H4 (cell line): ENCODE data around the gene TMEM132D. TPM values are rescaled to one million over a fixed set of nuclear protein-coding genes. Genes with fewer than 3 reads are reported as not detected.
"Not testable (repeated sequence)": the region's sequence is repeated elsewhere in the genome, so short reads cannot be mapped to it uniquely, and the experiment has no call there.

ENCODE experiments used
- DNase-seq: peaks from one replicate; pipeline ENCODE4 v3.0.0-alpha.2; 2015; ENCODE audit warnings: low spot score
- total RNA-seq: library from RNA; depleted of rRNA; stranded (reverse); fragments of >200 nt; shearing (Covaris generic); gene quantifications from 2 replicates; pipeline ENCODE4 v1.2.3, GENCODE V29; 2014

The TMEM132D gene
- total RNA-seq, 1 experiment from 2014 or later = not detected

DNA sequence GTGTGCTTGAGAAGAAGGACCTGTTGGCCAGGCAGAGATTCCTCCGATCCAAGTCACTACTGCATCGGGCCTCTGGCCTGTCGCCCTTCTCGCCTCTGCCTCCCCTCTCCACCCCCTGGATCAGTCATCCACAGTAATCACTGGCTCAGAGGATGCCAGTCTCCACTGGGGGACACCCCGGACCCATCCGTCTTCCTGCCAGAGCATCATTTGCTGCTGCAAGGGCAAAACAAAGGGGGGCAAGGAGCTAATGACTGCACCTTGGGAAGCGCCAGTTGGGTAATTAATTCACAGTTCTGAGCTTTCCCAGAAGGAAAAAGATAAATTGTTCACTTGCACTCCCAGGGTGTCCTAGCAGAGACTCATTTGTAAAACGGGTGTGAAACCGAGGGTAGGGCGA lies 835.1 kb downstream of the TMEM132D start:
- no peak for DNase-seq

DNA sequence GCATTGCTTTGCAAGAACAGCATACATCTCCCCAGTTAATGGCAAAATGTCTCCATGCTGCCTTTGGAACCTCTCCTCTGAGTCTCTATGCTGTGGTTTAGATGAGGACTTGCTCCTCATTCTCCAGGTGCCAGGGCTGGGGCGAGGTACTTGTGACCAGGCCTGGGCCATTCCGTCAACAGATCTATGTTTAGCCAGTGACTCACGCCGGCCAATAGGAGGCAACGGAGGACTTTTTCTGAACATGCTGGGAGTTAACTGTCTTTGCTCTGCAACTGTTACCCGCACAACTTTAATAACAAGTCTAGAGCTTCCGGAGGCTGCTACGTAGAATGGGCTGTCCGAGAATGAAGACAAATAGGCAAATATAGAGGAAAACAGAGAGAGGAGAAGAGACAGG lies 836.3 kb downstream of the TMEM132D start:
- DNase-seq = no peak

DNA sequence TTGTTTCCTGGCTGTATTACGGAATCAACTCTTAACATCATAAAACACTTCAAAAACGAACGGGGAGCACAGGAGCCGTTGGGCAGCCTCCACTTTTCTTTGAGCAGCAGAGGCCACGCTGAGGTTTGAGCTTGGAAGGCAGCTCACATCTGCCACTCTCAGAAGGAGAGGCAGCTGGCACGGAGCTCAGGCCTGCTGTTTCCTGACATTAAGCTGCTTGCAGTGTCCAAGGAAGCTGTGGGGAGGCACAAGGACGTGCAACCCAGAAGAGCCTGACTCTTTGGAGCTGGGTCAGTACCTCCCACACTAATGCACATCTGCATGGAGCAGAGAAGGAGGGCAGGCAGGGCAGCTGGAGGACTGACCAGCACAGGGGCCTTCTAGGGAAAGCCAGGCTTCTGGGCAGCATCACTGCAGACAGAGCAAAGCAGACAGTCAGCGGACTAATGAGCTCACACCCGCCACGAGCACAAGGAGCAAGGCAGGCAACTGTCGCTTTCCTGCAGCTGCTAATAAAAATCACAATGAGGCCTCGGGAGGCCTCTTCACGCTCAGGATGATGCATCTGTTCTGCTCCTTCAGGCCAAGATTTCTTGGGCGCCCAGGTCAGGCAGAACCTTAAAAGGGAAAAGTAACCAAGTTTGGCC lies 839.5 kb downstream of the TMEM132D start:
- no peak for DNase-seq

DNA sequence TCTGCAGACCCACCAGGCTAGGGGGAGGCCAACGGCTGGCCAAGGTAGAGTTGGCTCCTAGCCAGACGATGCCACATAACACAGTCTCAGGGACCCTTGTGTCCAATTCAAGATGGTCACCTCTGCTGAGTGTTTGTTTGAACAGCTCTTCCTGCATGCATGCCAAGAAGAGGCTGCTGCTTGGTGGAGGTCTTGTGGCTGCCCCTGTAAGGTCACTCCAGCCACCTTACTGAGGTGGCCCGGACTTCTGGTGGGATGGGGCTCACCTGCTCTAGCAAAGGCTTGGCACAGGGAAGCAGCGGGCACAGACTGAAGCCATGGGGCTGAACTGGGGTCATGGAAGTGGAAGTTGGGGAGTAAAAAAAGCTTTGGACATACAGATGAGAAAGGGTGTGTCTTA lies 840.2 kb downstream of the TMEM132D start:
- DNase-seq = no peak

DNA sequence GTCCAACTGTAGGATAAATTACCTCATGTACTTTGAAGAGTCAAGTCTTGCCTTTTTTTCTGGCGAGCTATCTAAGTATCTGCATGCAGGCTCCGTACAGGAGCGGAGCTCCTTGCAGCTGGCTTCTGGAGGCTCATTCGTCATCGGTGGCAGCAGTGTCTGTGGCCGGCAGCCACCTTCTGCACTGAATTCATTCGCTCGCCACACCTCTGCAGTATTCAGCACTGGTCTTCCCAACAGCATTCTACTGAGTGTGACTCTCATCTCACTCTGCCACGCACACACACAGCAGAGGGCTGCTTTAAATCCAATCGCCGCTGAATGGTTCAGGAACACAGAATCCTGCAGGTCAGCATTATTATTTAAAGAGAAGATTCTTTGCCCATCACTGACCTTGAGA lies 850.6 kb downstream of the TMEM132D start:
- DNase-seq = no peak

DNA sequence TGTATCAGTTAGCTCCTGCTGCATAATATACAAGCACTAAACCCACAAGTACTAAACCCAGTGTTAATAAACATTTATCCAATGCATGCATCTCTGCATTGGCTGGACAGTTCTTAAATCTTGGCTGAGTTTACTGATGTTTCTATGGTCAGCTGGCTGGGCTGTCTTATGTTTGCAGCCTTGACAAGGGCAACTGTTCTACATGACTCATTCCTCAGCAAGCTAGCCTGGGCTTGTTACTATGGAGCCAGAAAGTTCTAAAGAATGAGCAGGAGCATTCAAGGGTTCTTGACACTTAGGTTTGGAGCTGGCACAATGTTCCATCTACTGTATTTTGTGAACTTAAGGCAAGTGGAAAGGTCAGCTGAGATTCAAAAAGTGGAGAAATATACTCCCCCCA lies 851.5 kb downstream of the TMEM132D start:
- no peak for DNase-seq

DNA sequence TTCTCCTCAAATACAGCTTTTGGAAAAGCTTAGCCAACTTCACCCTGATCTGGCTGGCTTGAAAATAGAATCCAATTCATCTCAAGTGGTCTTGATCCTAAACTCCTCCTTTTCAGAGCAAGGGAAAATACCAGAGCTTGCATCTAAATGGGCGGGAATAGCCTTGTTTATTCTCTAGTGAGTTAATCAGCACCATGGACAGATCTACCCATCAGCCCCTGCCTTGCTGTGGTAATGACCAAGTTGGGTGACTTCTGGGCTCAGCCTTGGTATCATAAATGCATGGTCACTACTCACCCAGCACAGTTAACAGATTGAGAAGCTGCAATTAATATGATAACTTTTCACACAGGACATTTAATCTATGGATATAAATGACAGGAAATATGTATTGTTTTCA lies 853.9 kb downstream of the TMEM132D start:
- DNase-seq = no peak

DNA sequence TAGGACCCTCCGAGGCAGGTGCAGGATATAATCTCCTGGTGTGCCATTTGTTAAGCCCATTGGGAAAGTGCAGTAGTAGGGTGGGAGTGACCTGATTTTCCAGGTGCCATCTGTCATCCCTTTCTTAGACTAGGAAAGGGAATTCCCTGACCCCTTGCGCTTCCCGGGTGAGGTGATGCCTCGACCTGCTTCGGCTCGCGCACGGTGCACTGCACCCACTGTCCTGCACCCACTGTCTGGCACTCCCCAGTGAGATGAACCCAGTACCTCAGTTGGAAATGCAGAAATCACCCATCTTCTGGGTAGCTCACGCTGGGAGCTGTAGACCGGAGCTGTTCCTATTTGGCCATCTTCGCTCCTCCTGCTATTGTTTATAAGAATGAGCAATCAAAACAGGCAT lies 860.5 kb downstream of the TMEM132D start:
- DNase-seq = not testable (repeated sequence)

DNA sequence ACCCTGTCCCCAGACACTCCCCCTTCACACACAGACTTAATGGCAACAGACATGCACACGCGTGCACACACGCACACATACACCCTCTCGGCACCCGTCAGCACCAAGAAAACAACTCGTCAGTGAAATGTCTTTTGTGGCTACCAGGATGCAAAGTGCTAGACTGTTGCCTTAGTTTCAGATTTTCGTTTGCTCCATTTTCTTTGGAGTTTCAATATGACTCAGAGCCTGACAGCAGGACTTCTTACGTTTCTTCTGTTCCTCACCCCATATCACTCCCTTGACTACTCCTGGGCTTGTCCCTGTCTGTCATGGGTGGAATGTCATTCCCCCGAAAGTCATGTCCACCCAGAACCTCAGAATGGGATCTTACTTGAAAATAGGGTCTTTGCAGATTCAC lies 867.7 kb downstream of the TMEM132D start:
- no peak for DNase-seq

DNA sequence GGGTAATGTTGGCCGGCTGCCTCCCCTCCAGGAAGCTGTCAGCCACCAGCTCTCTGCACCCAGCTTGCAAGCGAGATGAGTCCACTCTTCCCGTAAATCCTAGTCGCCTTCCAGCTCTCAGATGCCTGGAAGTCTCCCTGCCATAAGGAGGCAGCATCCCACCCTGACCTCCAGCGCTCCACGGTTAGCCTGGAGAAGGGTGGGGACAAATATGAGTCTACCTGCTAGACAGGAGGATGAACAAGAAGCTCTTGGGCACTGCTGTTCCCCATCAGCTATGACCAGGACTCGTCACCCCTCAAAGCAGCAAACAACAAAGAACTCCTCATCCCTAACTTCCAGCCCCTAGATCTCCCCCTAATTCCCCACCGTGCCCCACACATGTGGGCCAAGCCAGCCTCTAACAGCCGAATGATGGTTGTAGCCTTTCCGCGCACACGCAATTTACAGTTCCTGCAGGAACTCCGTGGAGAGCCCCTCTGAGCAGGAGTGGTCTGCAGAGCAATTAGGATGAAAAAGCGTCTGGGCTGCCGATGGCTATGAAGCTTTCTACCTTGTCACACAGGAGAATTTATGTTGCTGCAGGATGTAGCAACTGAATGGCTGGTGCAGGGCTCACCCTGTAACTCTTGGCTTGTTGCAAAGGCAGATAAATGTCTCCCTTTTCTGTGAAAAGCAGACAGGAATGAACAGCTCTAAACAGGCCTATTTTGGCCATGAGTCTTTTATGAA lies 869.1 kb downstream of the TMEM132D start:
- DNase-seq = no peak

DNA sequence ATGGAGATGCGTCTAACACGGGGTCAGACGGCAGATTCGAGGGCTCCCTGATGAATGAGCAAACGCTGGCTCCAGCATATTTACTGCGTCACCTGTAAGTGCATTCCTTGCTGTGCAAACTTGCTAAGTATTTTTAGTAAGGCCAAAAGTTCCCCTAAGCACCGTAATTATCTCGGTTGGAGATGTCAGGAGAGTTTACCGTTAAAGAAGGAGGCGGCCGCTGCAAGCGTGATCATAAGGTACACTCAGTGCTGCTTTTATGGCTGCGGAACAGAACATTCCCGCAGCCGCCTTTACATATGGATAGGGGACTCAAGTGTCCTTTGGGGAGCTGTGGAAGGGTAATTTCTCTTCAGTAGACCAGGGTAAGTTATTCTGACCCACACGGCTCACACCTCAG lies 875.0 kb downstream of the TMEM132D start:
- no peak for DNase-seq

DNA sequence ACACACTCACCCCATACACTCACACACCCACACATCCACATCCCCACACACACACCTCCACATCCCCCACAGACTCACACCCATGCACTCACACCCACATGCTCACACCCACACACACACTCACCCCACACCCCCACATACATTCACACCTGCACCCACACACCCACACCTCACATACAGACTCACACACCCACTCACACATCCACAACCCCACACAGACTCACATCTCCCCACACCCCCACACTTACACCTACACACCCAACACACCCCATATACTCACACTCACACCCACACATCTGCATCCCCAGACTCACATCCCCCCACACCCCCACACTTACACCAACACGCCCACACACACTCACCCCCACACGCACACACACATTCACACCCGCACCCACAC lies 878.8 kb downstream of the TMEM132D start:
- DNase-seq = no peak
